NCI-H82 treated with DMSO at 0.1 percent for 48 hours (cell line): ENCODE results near the gene FRMD4A.

Experiments
- DNase-seq: peaks from one replicate; lab custom pipeline; 2025; ENCODE audit not compliant: unreplicated experiment; lab: John Stamatoyannopoulos, UW

The FRMD4A gene

DNA sequence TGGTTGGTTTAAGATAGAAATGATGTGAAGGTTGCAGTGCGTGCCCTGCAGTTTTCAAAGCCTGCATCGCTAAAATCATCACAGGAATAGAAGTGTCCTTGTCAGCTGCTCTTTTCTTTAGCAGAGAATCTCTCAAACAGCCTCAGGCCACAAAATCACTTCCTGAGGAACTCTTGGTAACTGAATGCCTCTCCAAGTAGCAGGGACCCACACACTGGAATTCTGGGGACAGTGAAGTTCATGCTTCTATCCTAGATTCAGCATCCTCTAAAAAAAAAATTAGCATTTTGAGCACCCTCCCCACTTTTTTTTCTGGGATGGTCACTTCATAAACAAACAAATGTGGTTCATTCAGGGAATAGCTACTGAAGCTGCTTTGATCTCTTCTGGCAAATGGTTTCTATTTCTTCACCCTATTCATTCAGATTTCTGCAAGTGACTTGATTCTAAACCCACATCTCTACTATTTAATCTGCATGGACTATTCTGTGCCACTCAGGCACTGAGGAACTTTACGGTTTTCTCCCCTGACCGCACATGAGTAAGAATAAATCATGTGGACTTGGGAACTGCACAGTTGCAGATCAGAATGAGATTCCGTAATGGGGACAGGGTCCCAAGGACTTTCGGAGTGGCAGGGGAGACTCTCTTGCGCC, 306.9 kb downstream of the FRMD4A start:
- DNase-seq: no peak

GRCh38 chr10:14022954-14023672, 307.6 kb downstream of the FRMD4A start:
- DNase-seq: no peak

GRCh38 chr10:14022052-14022451, 308.7 kb downstream of the FRMD4A start:
- DNase-seq: no peak

GRCh38 chr10:14020037-14020664, 310.6 kb downstream of the FRMD4A start:
- DNase-seq: no peak

DNA sequence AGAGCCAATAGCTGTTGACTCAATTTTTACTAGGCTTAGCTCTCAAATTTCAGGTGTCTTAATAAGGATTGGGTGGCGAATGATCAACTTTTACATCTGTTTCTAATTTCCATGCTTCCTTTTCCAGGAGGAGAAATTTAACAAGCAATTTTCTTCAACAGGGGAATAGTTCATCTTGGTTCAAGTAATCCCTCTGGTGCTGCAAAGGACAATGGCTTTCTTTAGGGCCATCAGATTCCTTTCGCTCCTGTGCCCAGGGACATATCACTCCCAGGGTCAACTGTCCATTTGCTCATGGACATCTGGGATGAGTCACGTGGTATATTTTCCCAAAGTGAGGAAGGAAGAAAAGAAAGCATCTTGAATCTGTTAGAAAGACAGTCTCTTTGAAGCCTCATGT, 313.3 kb downstream of the FRMD4A start:
- no peak for DNase-seq

DNA sequence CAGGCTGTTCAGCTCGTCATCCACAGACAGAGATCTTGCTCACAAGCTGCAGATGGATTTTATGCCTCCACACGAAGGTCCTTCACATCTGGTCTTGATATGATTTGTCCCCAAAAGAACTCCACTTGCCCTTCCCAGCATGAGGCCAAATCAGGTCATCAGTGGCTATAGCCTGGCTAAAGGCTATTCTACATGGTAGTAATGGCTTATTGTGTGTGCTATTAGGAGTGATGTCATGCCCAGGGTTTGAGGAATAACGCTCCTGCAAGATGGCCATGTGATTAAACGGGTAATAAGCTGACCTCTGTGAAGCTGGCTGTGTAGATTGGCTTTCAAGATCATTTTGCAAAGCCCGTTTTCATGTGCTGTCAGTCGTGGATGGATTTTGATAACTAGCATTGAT, 313.8 kb downstream of the FRMD4A start:
- no peak for DNase-seq

DNA sequence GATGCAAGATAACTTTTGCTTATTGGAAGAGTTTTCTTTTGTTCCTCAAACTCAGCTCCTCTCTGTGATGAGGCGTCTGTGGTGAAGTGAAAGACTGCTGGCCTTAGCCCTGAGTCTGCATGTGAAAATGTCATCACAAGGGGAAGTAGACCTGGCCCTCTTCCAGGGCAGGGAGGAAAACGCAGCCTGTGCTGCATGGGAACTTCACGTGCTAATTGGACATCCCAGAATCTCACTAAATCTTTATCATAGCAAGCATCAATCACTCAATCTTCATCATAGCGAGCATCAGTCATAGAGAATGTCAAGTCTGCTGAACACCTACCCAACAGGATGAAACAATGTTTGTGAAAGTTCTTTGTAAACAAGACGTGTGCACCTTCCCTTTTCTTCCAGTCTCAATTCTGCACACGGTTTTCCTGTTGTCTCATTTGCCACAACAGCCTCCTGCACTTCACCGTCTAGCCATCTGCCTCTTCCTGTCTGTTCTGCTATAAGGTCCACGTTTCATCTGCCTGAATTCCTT, 314.6 kb downstream of the FRMD4A start:
- no peak for DNase-seq

- no peak for DNase-seq
Observed at GRCh38 chr10:14014423-14014822, 316.3 kb downstream of the FRMD4A start.

DNA sequence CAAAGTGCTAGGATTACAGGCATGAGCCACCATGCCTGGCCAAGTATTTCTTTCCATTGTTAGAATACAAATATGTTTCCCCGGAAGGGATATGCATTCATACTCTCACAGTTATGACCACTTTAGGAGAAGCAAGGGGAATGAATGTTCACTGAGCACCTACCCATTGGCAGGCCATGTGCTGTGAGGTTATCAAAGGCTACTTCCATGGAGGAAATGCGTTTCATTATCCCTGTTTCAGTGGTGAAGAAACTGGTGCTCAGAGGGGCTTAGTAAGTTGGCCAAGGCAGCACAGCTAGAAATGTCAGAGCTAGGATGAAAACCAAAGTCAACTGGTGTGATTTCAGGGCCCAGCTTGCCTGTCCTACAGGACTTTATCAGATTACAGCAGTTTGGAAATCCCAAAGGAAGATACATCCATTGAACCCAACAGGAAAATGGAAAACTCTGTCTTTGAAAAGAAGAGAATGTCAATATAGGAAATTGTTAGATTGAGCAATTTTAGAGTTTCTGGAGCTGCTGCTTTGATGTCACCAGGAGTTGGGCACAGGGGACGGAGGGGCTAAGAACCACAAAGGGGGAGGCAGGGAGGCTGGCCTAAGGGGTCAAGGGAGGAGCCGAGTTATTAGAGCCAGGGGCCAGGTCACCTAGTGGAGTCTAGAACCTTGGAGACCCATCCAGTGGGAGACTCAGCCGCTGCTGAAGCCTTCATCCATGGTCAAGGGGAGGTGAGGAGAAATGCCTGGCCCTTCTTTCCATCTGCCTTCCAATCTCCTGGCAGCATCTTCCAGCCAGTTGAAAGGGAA, 319.8 kb downstream of the FRMD4A start:
- no peak for DNase-seq

DNA sequence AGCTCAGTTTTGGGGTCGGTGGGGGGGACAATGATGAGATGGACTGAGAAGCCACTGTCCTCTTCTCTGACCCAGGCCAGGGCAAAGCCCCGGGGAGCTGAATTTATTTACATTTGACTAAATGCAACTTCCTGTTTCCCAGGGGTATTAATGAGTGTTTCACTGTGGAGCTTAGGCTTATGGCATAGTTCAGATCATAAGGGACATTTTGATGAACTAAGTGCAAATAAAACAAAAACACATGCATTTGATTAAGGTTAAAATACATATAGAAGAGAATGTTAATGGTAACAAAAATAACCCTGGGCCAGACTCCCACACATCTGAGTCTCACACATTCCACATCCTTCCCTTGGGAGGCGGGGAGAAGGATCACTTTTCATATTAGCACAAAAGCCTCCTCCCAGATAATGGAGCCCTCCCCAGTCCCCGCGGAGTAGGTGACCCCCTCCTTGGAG, 320.6 kb downstream of the FRMD4A start:
- no peak for DNase-seq

- DNase-seq: no peak
Observed at GRCh38 chr10:14009371-14010100, 321.2 kb downstream of the FRMD4A start.

GRCh38 chr10:14008740-14009080, 322.0 kb downstream of the FRMD4A start:
- DNase-seq: no peak

GRCh38 chr10:14004536-14004935, 326.2 kb downstream of the FRMD4A start:
- no peak for DNase-seq

- no peak for DNase-seq
Observed at GRCh38 chr10:14003517-14004184, 327.1 kb downstream of the FRMD4A start.

DNA sequence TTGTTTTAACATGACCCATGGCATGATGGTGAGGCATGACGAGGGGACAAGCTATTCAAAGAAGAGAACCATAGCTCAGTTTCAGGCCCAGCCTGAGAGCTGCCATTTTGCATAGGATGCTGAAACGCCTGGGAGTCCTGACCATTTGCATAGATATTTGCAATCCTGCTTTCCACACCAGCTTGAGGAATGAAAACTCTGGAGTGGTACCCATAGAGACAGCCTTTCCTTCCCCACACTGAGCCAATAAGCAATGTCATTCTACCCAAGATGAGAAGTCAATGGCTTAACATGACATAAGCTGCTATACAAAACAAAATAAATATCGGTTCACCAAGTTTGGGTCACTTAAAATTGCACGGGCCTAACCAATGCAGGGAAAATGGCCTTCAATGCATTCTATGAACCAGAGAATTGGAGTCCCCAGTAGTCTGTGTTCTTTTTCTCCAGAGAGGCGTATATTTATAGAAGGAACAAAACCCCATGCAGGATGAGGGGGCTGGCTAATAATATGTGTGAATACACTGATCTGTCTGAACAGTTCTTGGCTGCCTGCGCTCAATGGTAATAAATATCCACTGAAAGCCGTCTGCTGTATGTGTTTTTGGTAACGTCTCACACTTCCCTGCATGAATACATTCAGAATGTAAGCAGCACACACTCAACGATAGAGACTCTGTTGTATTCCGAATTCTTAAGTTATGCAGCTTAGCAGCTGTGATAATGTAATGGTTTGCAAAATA, 329.3 kb downstream of the FRMD4A start:
- no peak for DNase-seq

GRCh38 chr10:13998163-13998835, 332.4 kb downstream of the FRMD4A start:
- no peak for DNase-seq

GRCh38 chr10:13997650-13998049, 333.1 kb downstream of the FRMD4A start:
- no peak for DNase-seq

- no peak for DNase-seq
Observed at GRCh38 chr10:13994932-13995331, 335.8 kb downstream of the FRMD4A start.

DNA sequence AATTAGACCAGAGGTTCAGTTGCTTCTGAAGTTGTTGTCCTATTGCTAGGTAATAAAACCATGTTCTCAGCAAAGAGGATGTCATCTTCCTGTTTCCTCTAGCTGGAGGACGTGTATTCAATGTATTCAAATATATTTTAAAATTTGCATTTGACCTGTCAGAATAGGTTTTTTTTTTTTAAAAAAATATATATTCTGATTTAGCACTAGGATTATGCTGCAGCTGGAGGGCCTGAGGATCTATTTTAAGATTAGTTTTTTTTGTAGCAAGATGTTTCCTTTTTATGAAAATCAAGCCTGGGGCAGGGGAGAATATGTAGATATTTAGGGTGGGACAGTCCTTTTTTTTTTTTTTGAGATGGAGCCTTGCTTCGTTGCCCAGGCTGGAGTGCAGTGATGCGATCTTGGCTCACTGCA, 337.0 kb downstream of the FRMD4A start:
- no peak for DNase-seq
